Natural killer cell (primary cell): ENCODE results near the gene CDH23. TPM values are rescaled to one million over a fixed set of nuclear protein-coding genes. Genes with fewer than 3 reads are reported as not detected.

Experiments used
- ATAC-seq, 3 donors: fragments of 150-1000 bp in 2 of 3; fragments of 200-7000 bp in 1 of 3; cut with Tn5 transposase; 1 replicate in 1 of 3; 2 replicates in 2 of 3; pipeline ENCODE4 v1.10.0; 2021; ENCODE audit warnings: mild to moderate bottlenecking in 2 of 3, moderate library complexity in 2 of 3
- DNase-seq, 2 donors: peaks; one replicate each; pipeline versions ENCODE4 v3.0.0 to v3.0.0-alpha.2; 2013 to 2021; ENCODE audit warnings: mixed read lengths in 1 of 2
- H3K27ac ChIP-seq: one replicate; pipeline ENCODE4 v1.5.1; 2013; ENCODE audit warnings: mild to moderate bottlenecking, low read length
- H3K27me3 ChIP-seq: one replicate; pipeline ENCODE4 v1.6.1; 2013; ENCODE audit warnings: low read length; ENCODE audit not compliant: control insufficient read depth, insufficient read depth
- H3K36me3 ChIP-seq: one replicate; pipeline ENCODE4 v1.6.1; 2013; ENCODE audit warnings: low read length; ENCODE audit not compliant: control insufficient read depth, insufficient read depth
- H3K4me1 ChIP-seq: one replicate; pipeline ENCODE4 v1.6.1; 2013; ENCODE audit warnings: low read length; ENCODE audit not compliant: control insufficient read depth, insufficient read depth
- H3K4me3 ChIP-seq: one replicate; pipeline ENCODE4 v1.5.1; 2013; ENCODE audit warnings: low read length
- H3K9me3 ChIP-seq: one replicate; pipeline ENCODE4 v1.6.1; 2013; ENCODE audit warnings: low read length; ENCODE audit not compliant: control insufficient read depth, insufficient read depth
- H3K27ac Mint-ChIP-seq, 2 donors: one replicate each; pipeline ENCODE4 v1.8.0; 2022; ENCODE audit warnings: mild to moderate bottlenecking in 2 of 2, mixed read lengths in 2 of 2, moderate library complexity in 1 of 2
- H3K27me3 Mint-ChIP-seq, 2 donors: one replicate each; pipeline ENCODE4 v1.8.0; 2022; ENCODE audit warnings: low read depth in 2 of 2, mixed read lengths in 2 of 2
- H3K36me3 Mint-ChIP-seq: one replicate; pipeline ENCODE4 v1.8.0; 2022; ENCODE audit warnings: mixed read lengths
- H3K4me1 Mint-ChIP-seq, 2 donors: one replicate each; pipeline ENCODE4 v1.8.0; 2022; ENCODE audit warnings: mixed read lengths in 2 of 2
- H3K4me3 Mint-ChIP-seq: one replicate; pipeline ENCODE4 v1.8.0; 2022; ENCODE audit warnings: mild to moderate bottlenecking, moderate library complexity, mixed read lengths
- H3K9me3 Mint-ChIP-seq, 2 donors: one replicate each; pipeline ENCODE4 v1.8.0; 2022; ENCODE audit warnings: mixed read lengths in 2 of 2
- CTCF ChIP-seq: fragments of 200-600 bp; IDR thresholded peaks from one replicate; pipeline ENCODE4 v1.8.0; 2022; ENCODE audit warnings: antibody characterized with exemption
- WGBS: methylation state at CpG from one replicate; pipeline ENCODE4 v1.1.7; 2013; ENCODE audit warnings: missing lambda C conversion rate; ENCODE audit not compliant: insufficient coverage; 5-methylcytosine and 5-hydroxymethylcytosine counted together
- intact Hi-C: fragments of 100-400 bp; cut with micrococcal nuclease; formaldehyde crosslinking; loops from one replicate; pipeline ENCODE4 v1.14.2; 2022
- total RNA-seq, 4 donors: library from RNA; stranded (reverse); fragments of 120-200 nt in 1 of 4; gene quantifications; one replicate each; pipeline versions ENCODE4 v1.2.3 to v1.2.4, GENCODE V29; 2013 to 2022

CDH23 gene
- total RNA-seq, 3 donors from 2014 or later (not counting 1 experiment from before 2014, with no cell fraction given): 1.2 to 6.0 (median 4.3) TPM

- peak overlapping the region in 1 of 2 donors; percentile 36 for H3K27ac Mint-ChIP-seq
- H3K27me3 Mint-ChIP-seq: peaks cover 0 to 2% of the 10 kb centered on the region in 2 donors
- 85% methylated on average over 11 of the region's 11 CpGs for WGBS
- ATAC-seq (no peak), DNase-seq (no peak)
- no peak overlapping the region for H3K27ac ChIP-seq
- peaks cover 56% of the 10 kb centered on the region for H3K4me1 ChIP-seq
- H3K36me3 Mint-ChIP-seq: no peaks in the 10 kb centered on the region
- H3K4me3 Mint-ChIP-seq: no peak overlapping the region
- no peak for TF ChIP-seq CTCF
- intact Hi-C loops: no loop called here
- no peaks in the 10 kb centered on the region for H3K36me3 ChIP-seq
- peaks cover 29 to 43% of the 10 kb centered on the region in 2 donors for H3K4me1 Mint-ChIP-seq
- no peak overlapping the region for H3K4me3 ChIP-seq
- no peaks in the 10 kb centered on the region for H3K9me3 ChIP-seq
- no peaks in the 10 kb centered on the region for H3K9me3 Mint-ChIP-seq
- H3K27me3 ChIP-seq: no peaks in the 10 kb centered on the region
Observed at GRCh38 chr10:71701496-71702132, 304.9 kb downstream of the CDH23 start.

- Mint-ChIP-seq H3K27ac (no peak overlapping the region), H3K27me3 (peaks cover 0 to 2% of the 10 kb centered on the region in 2 donors), H3K36me3 (no peaks in the 10 kb centered on the region), H3K4me1 (peaks cover 10 to 34% of the 10 kb centered on the region in 2 donors), H3K4me3 (no peak overlapping the region), H3K9me3 (no peaks in the 10 kb centered on the region)
- Histone ChIP-seq H3K27me3 (no peaks in the 10 kb centered on the region), H3K27ac (no peak overlapping the region), H3K4me3 (no peak overlapping the region), H3K36me3 (no peaks in the 10 kb centered on the region), H3K9me3 (no peaks in the 10 kb centered on the region), H3K4me1 (peaks cover 48% of the 10 kb centered on the region)
- WGBS: 86% methylated on average over 11 of the region's 11 CpGs
- DNase-seq (no peak), ATAC-seq (no peak)
- intact Hi-C loops: no loop called here
- no peak for TF ChIP-seq CTCF
Observed at GRCh38 chr10:71703577-71703976, 306.9 kb downstream of the CDH23 start.

DNA sequence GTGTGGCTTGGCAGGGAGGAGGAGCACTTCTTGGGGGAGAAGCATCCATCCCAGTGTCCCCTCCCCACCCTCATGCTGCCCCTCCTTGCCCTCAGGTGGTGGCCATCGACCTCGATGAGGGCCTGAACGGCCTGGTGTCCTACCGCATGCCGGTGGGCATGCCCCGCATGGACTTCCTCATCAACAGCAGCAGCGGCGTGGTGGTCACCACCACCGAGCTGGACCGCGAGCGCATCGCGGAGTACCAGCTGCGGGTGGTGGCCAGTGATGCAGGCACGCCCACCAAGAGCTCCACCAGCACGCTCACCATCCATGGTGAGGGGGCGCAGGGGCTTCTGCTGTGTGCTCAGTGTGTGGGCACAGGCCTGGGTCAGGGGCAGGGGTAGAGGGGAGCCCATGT, 308.1 kb downstream of the CDH23 start:
- no peak for DNase-seq
- Mint-ChIP-seq H3K36me3 (no peaks in the 10 kb centered on the region), H3K4me3 (no peak overlapping the region), H3K27ac (no peak overlapping the region), H3K4me1 (peaks cover 0 to 25% of the 10 kb centered on the region in 2 donors), H3K27me3 (peaks cover 0 to 2% of the 10 kb centered on the region in 2 donors), H3K9me3 (no peaks in the 10 kb centered on the region)
- H3K4me3 ChIP-seq: no peak overlapping the region
- H3K36me3 ChIP-seq: no peaks in the 10 kb centered on the region
- no peaks in the 10 kb centered on the region for H3K9me3 ChIP-seq
- intact Hi-C loops: loop anchor here (5.0 kb wide), 1 partner anchor 388 kb away; the partner anchor contains the start of gene SLC29A3
- WGBS: 93% methylated on average over 18 of the region's 18 CpGs
- H3K27me3 ChIP-seq: no peaks in the 10 kb centered on the region
- H3K27ac ChIP-seq: no peak overlapping the region
- H3K4me1 ChIP-seq: peaks cover 42% of the 10 kb centered on the region
- ATAC-seq: no peak
- no peak for TF ChIP-seq CTCF

GRCh38 chr10:71705582-71705981, 308.9 kb downstream of the CDH23 start:
- no peaks in the 10 kb centered on the region for H3K36me3 ChIP-seq
- no peak overlapping the region for H3K4me3 Mint-ChIP-seq
- 83% methylated on average over 2 of the region's 2 CpGs for WGBS
- no peak for TF ChIP-seq CTCF
- H3K4me1 ChIP-seq: peaks cover 35% of the 10 kb centered on the region
- no peaks in the 10 kb centered on the region for H3K9me3 ChIP-seq
- no peaks in the 10 kb centered on the region for H3K27me3 ChIP-seq
- DNase-seq: no peak
- H3K27ac ChIP-seq: no peak overlapping the region
- no peaks in the 10 kb centered on the region for H3K36me3 Mint-ChIP-seq
- no peaks in the 10 kb centered on the region for H3K9me3 Mint-ChIP-seq
- no peak for ATAC-seq
- no peak overlapping the region for H3K4me3 ChIP-seq
- peaks cover 0 to 2% of the 10 kb centered on the region in 2 donors for H3K27me3 Mint-ChIP-seq
- intact Hi-C loops: loop anchor here (5.0 kb wide), 1 partner anchor 388 kb away; the partner anchor contains the start of gene SLC29A3
- H3K4me1 Mint-ChIP-seq: peaks cover 0 to 25% of the 10 kb centered on the region in 2 donors
- H3K27ac Mint-ChIP-seq: no peak overlapping the region
